Measurements from ENCODE around the gene BAHD1. TPM values are rescaled to one million over a fixed set of nuclear protein-coding genes. Genes with fewer than 3 reads are reported as not detected.
"Not testable (repeated sequence)": the region's sequence is repeated elsewhere in the genome, so short reads cannot be mapped to it uniquely, and the experiment has no call there.

Gene BAHD1
- total and polyA plus RNA-seq, 7 donors: 9.9 to 15.6 (median 13.3) TPM

- WGBS, 3 donors: 70 to 74% (median 71%) methylated on average over 10 to 11 of the region's 11 CpGs
- Histone ChIP-seq H3K4me1 (peaks cover 27% of the 10 kb centered on the region), H3K36me3 (ENCODE audit: insufficient read depth in 1 of 2, low read depth in 1 of 2) (no peaks in the 10 kb centered on the region), H3K9me3 (no peaks in the 10 kb centered on the region), H3K27ac (no peak overlapping the region), H3K27me3 (ENCODE audit: insufficient read depth in 3 of 3, low read length in 2 of 3) (no peaks in the 10 kb centered on the region), H3K4me3 (no peak overlapping the region)
- no peak for TF ChIP-seq CTCF (IDR thresholded peaks at IDR 0.05)
- ATAC-seq (no peak), DNase-seq (peak in 1 of 2 donors; percentile 15)
- intact Hi-C loops (cut with DNase I): no loop called here
These were observed 11.7 kb downstream of the BAHD1 start for GRCh38 chr15:40452296-40453090.

- peak in 1 of 2 donors; percentile 25 for DNase-seq
- H3K36me3 ChIP-seq (ENCODE audit: insufficient read depth in 1 of 2, low read depth in 1 of 2); intact Hi-C loops (cut with DNase I); H3K4me3 ChIP-seq; H3K27me3 ChIP-seq (ENCODE audit: insufficient read depth in 3 of 3, low read length in 2 of 3); H3K27ac ChIP-seq; ATAC-seq; H3K9me3 ChIP-seq: not testable (repeated sequence)
- WGBS, 3 donors: 81 to 89% (median 82%) methylated on average over 3 of the region's 3 CpGs
- H3K4me1 ChIP-seq: peaks cover 27% of the 10 kb centered on the region
These were observed 13.2 kb downstream of the BAHD1 start for GRCh38 chr15:40453941-40454340.

- Histone ChIP-seq H3K4me3 (no peak overlapping the region), H3K36me3 (ENCODE audit: insufficient read depth in 1 of 2, low read depth in 1 of 2) (peaks cover 0 to 16% of the 10 kb centered on the region in 2 donors), H3K9me3 (no peaks in the 10 kb centered on the region), H3K4me1 (peaks cover 27% of the 10 kb centered on the region), H3K27me3 (ENCODE audit: insufficient read depth in 3 of 3, low read length in 2 of 3) (no peaks in the 10 kb centered on the region), H3K27ac (no peak overlapping the region)
- intact Hi-C loops (cut with DNase I): no loop called here
- TF ChIP-seq CTCF (IDR thresholded peaks at IDR 0.05): no peak
- DNase-seq (peak in 1 of 2 donors; percentile 42), ATAC-seq (peak in 3 of 4 donors; percentile 36 to 47 (median 43))
- WGBS, 3 donors: 61 to 78% (median 62%) methylated on average over 9 of the region's 9 CpGs
These were observed 14.2 kb downstream of the BAHD1 start for GRCh38 chr15:40454904-40455391.

- Histone ChIP-seq H3K36me3 (ENCODE audit: insufficient read depth in 1 of 2, low read depth in 1 of 2) (peaks cover 0 to 28% of the 10 kb centered on the region in 2 donors), H3K27me3 (ENCODE audit: insufficient read depth in 3 of 3, low read length in 2 of 3) (no peaks in the 10 kb centered on the region), H3K27ac (no peak overlapping the region), H3K4me3 (no peak overlapping the region), H3K4me1 (peaks cover 23% of the 10 kb centered on the region), H3K9me3 (no peaks in the 10 kb centered on the region)
- intact Hi-C loops (cut with DNase I): no loop called here
- WGBS, 3 donors: 33 to 54% (median 40%) methylated on average over 7 of the region's 7 CpGs
- ATAC-seq (peak in 1 of 4 donors; percentile 26), DNase-seq (peak in 1 of 2 donors; percentile 46)
- TF ChIP-seq CTCF (IDR thresholded peaks at IDR 0.05): no peak
These were observed 15.6 kb downstream of the BAHD1 start for GRCh38 chr15:40456299-40456712.

GRCh38 chr15:40456738-40457137 lies 16.0 kb downstream of the BAHD1 start:
- peaks cover 23% of the 10 kb centered on the region for H3K4me1 ChIP-seq
- DNase-seq: peak in 1 of 2 donors; percentile 32
- no peak for TF ChIP-seq CTCF (IDR thresholded peaks at IDR 0.05)
- H3K27ac ChIP-seq: no peak overlapping the region
- 67 to 81% (median 73%) methylated on average over 4 of the region's 4 CpGs for WGBS, 3 donors
- intact Hi-C loops (cut with DNase I): no loop called here
- no peak overlapping the region for H3K4me3 ChIP-seq
- no peaks in the 10 kb centered on the region for H3K9me3 ChIP-seq
- ATAC-seq: no peak
- H3K36me3 ChIP-seq (ENCODE audit: insufficient read depth in 1 of 2, low read depth in 1 of 2): peaks cover 0 to 28% of the 10 kb centered on the region in 2 donors
- H3K27me3 ChIP-seq (ENCODE audit: insufficient read depth in 3 of 3, low read length in 2 of 3): no peaks in the 10 kb centered on the region
